GM19328 (cell line): ENCODE measurements around the gene TAS2R7.
"Not testable (repeated sequence)": the region's sequence is repeated elsewhere in the genome, so short reads cannot be mapped to it uniquely, and the experiment has no call there.

Experiments
- ATAC-seq: cut with Tn5 transposase; IDR thresholded peaks from one replicate; pipeline ENCODE4 v1.9.1; 2021; ENCODE audit warnings: mild to moderate bottlenecking, moderate library complexity; ENCODE audit not compliant: unreplicated experiment

The TAS2R7 gene

GRCh38 chr12:10802587-10802986 lies at the start of gene TAS2R7:
TAS2R7 (minus strand) TSS chr12:10802627; CDS start chr12:10802570, 57 bp downstream.
- no peak for ATAC-seq

GRCh38 chr12:10851243-10851858 lies 48.9 kb upstream of the TAS2R7 start:
- ATAC-seq = no peak

GRCh38 chr12:10849425-10849878 lies 47.0 kb upstream of the TAS2R7 start, which contains the start of gene PRR4:
PRR4 (minus strand) TSS chr12:10849475; CDS start chr12:10849437, 38 bp downstream.
- no peak for ATAC-seq

GRCh38 chr12:10847744-10848143 lies 45.3 kb upstream of the TAS2R7 start:
- ATAC-seq = no peak

GRCh38 chr12:10842862-10843261 lies 40.4 kb upstream of the TAS2R7 start:
- ATAC-seq = no peak

GRCh38 chr12:10838461-10838860 lies 36.0 kb upstream of the TAS2R7 start:
- ATAC-seq = no peak

GRCh38 chr12:10829994-10830393 lies 27.6 kb upstream of the TAS2R7 start:
- ATAC-seq = no peak

- ATAC-seq = no peak
Observed at GRCh38 chr12:10826258-10826657, 23.8 kb upstream of the TAS2R7 start, which contains the start of gene TAS2R10. TAS2R10 (minus strand) TSS chr12:10826358; CDS start chr12:10826269, 89 bp downstream.

GRCh38 chr12:10824957-10825356 lies 22.5 kb upstream of the TAS2R7 start:
- ATAC-seq = no peak

- ATAC-seq = no peak
Observed at GRCh38 chr12:10811883-10812536, 9.6 kb upstream of the TAS2R7 start.

- no peak for ATAC-seq
Observed at GRCh38 chr12:10810068-10810467, 7.6 kb upstream of the TAS2R7 start, which contains the start of gene TAS2R9. TAS2R9 (minus strand) TSS chr12:10810168; CDS start chr12:10810075, 93 bp downstream.

GRCh38 chr12:10807186-10807585 lies 4.8 kb upstream of the TAS2R7 start, which contains the start of gene TAS2R8:
TAS2R8 (minus strand) TSS chr12:10807286; CDS start chr12:10806980, 306 bp downstream.
- no peak for ATAC-seq

GRCh38 chr12:10801741-10802140 lies 686 bp downstream of the TAS2R7 start:
- ATAC-seq = no peak

- no peak for ATAC-seq
Observed at GRCh38 chr12:10794222-10794621, 8.2 kb downstream of the TAS2R7 start.

GRCh38 chr12:10791769-10792168 lies 10.7 kb downstream of the TAS2R7 start:
- not testable (repeated sequence) for ATAC-seq

- no peak for ATAC-seq
Observed at GRCh38 chr12:10783252-10783651, 19.2 kb downstream of the TAS2R7 start.

- no peak for ATAC-seq
Observed at GRCh38 chr12:10779103-10779502, 23.3 kb downstream of the TAS2R7 start.

- ATAC-seq = no peak
Observed at GRCh38 chr12:10771132-10771733, 31.2 kb downstream of the TAS2R7 start.

- no peak for ATAC-seq
Observed at GRCh38 chr12:10759657-10760056, 42.8 kb downstream of the TAS2R7 start.

GRCh38 chr12:10756194-10756593 lies 46.2 kb downstream of the TAS2R7 start:
- ATAC-seq = no peak

- no peak for ATAC-seq
Observed at GRCh38 chr12:10753059-10753458, 49.4 kb downstream of the TAS2R7 start.
